Measurements from ENCODE around the gene ELP5.

ELP5 gene

GRCh38 chr17:7260151-7260550 lies 8.1 kb downstream of the ELP5 start:
- H3K9me3 ChIP-seq (ENCODE audit: insufficient read depth, low read length): no peaks in the 10 kb centered on the region
- H4K20me1 ChIP-seq (ENCODE audit: insufficient read depth, low read length): no peaks in the 10 kb centered on the region
- H3K79me2 ChIP-seq (ENCODE audit: low read length): no peaks in the 10 kb centered on the region
- peaks cover 2% of the 10 kb centered on the region for H3K36me3 ChIP-seq (replicated peaks; ENCODE audit: low read depth, low read length)
- H3K4me2 ChIP-seq (ENCODE audit: low read length): no peak overlapping the region
- H3K27me3 ChIP-seq (ENCODE audit: low read depth, low read length): no peaks in the 10 kb centered on the region
- no peak overlapping the region for H3K4me3 ChIP-seq (ENCODE audit: low read length)
- no peak overlapping the region for H2AFZ ChIP-seq (ENCODE audit: low read depth, low read length)
- TF ChIP-seq CTCF (IDR thresholded peaks at IDR 0.05; ENCODE audit: low read depth, low read length): no peak
- TF ChIP-seq EZH2phosphoT487 (IDR thresholded peaks at IDR 0.05; ENCODE audit: low read depth): no peak
- 0 out of 2 replicates have a peak, but pooled peaks cover 2% of the 10 kb centered on the region for H3K4me1 ChIP-seq (ENCODE audit: low read length)
- H3K9ac ChIP-seq (ENCODE audit: low read length): no peak overlapping the region
- H3K27ac ChIP-seq (ENCODE audit: low read length): no peak overlapping the region

- Histone ChIP-seq H3K27ac (ENCODE audit: low read length) (no peak overlapping the region), H3K4me2 (ENCODE audit: low read length) (no peak overlapping the region), H2AFZ (ENCODE audit: low read depth, low read length) (no peak overlapping the region), H3K27me3 (ENCODE audit: low read depth, low read length) (no peaks in the 10 kb centered on the region), H3K36me3 (replicated peaks; ENCODE audit: low read depth, low read length) (no peaks in the 10 kb centered on the region), H4K20me1 (ENCODE audit: insufficient read depth, low read length) (no peaks in the 10 kb centered on the region), H3K9ac (ENCODE audit: low read length) (no peak overlapping the region), H3K79me2 (ENCODE audit: low read length) (no peaks in the 10 kb centered on the region), H3K9me3 (ENCODE audit: insufficient read depth, low read length) (no peaks in the 10 kb centered on the region), H3K4me3 (ENCODE audit: low read length) (no peak overlapping the region), H3K4me1 (ENCODE audit: low read length) (0 out of 2 replicates have a peak, but pooled peaks cover 2% of the 10 kb centered on the region)
- TF ChIP-seq EZH2phosphoT487 (IDR thresholded peaks at IDR 0.05; ENCODE audit: low read depth) (no peak), CTCF (IDR thresholded peaks at IDR 0.05; ENCODE audit: low read depth, low read length) (no peak)
Observed at GRCh38 chr17:7260651-7261378, 8.8 kb downstream of the ELP5 start.

- Histone ChIP-seq H3K4me2 (ENCODE audit: low read length) (no peak overlapping the region), H3K27me3 (ENCODE audit: low read depth, low read length) (no peaks in the 10 kb centered on the region), H3K27ac (ENCODE audit: low read length) (no peak overlapping the region), H2AFZ (ENCODE audit: low read depth, low read length) (no peak overlapping the region), H3K9me3 (ENCODE audit: insufficient read depth, low read length) (no peaks in the 10 kb centered on the region), H3K36me3 (replicated peaks; ENCODE audit: low read depth, low read length) (no peaks in the 10 kb centered on the region), H3K4me1 (ENCODE audit: low read length) (0 out of 2 replicates have a peak, but pooled peaks cover 2% of the 10 kb centered on the region), H3K9ac (ENCODE audit: low read length) (no peak overlapping the region), H4K20me1 (ENCODE audit: insufficient read depth, low read length) (no peaks in the 10 kb centered on the region), H3K4me3 (ENCODE audit: low read length) (no peak overlapping the region), H3K79me2 (ENCODE audit: low read length) (no peaks in the 10 kb centered on the region)
- TF ChIP-seq EZH2phosphoT487 (IDR thresholded peaks at IDR 0.05; ENCODE audit: low read depth) (no peak), CTCF (IDR thresholded peaks at IDR 0.05; ENCODE audit: low read depth, low read length) (no peak)
Observed at GRCh38 chr17:7261379-7262191, 9.6 kb downstream of the ELP5 start.
